SK-N-MC (cell line): ENCODE results near the gene FAM9C.

ENCODE experiments used
- EZH2 ChIP-seq: fragments of 200-600 bp; sonication (generic); IDR thresholded peaks from one replicate; pipeline ENCODE4 v1.6.1; 2017; ENCODE audit warnings: antibody characterized with exemption
- FOXP2 ChIP-seq: optimal IDR thresholded peaks from 2 replicates; pipeline ENCODE3; 2011; ENCODE audit warnings: mild to moderate bottlenecking, moderate library complexity; ENCODE audit not compliant: insufficient read depth; ENCODE audit errors: extremely low read length, control extremely low read depth
- POLR2AphosphoS5 ChIP-seq: IDR thresholded peaks from 2 replicates; pipeline ENCODE4 v1.6.1; 2012; ENCODE audit warnings: mild to moderate bottlenecking, low read depth, low read length, borderline replicate concordance

GRCh38 chrX:13043138-13043537 is 1.3 kb downstream of the FAM9C start:
- TF ChIP-seq EZH2 (no peak), POLR2AphosphoS5 (no peak), FOXP2 (no peak)
